ENCODE measurements around the gene ERCC6L2. TPM values are rescaled to one million over a fixed set of nuclear protein-coding genes. Genes with fewer than 3 reads are reported as not detected.
A peak's percentile ranks its signal among the peaks of the same experiment; 100 is the strongest.

Gene ERCC6L2
- total RNA-seq, 2 donors from 2014 or later = 38.6 to 43.4 TPM

DNA sequence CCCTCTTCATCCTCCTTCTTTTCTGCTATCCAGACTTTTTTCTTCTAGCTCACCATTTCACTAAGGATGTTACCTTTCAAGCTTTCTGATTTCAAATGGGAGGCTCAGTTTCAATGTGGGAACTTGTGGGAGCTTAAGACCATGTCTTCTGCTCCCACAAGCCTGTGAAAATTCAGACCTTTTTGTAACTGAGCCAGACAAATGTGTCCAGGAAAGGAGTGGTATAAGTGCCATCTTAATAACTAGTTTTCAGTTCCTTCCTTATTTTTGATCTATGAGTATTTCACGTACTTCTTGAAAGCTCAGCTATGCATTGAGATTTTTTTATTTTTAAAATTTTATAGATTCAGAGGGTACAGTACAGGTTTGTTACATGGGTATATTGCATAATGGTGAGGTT, 4.6 kb upstream of the ERCC6L2 start:
- TF ChIP-seq, protein P1, sequence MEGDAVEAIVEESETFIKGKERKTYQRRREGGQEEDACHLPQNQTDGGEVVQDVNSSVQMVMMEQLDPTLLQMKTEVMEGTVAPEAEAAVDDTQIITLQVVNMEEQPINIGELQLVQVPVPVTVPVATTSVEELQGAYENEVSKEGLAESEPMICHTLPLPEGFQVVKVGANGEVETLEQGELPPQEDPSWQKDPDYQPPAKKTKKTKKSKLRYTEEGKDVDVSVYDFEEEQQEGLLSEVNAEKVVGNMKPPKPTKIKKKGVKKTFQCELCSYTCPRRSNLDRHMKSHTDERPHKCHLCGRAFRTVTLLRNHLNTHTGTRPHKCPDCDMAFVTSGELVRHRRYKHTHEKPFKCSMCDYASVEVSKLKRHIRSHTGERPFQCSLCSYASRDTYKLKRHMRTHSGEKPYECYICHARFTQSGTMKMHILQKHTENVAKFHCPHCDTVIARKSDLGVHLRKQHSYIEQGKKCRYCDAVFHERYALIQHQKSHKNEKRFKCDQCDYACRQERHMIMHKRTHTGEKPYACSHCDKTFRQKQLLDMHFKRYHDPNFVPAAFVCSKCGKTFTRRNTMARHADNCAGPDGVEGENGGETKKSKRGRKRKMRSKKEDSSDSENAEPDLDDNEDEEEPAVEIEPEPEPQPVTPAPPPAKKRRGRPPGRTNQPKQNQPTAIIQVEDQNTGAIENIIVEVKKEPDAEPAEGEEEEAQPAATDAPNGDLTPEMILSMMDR (IDR thresholded peaks at IDR 0.05) = no peak
- no peak for DNase-seq (ENCODE audit: low spot score)

DNA sequence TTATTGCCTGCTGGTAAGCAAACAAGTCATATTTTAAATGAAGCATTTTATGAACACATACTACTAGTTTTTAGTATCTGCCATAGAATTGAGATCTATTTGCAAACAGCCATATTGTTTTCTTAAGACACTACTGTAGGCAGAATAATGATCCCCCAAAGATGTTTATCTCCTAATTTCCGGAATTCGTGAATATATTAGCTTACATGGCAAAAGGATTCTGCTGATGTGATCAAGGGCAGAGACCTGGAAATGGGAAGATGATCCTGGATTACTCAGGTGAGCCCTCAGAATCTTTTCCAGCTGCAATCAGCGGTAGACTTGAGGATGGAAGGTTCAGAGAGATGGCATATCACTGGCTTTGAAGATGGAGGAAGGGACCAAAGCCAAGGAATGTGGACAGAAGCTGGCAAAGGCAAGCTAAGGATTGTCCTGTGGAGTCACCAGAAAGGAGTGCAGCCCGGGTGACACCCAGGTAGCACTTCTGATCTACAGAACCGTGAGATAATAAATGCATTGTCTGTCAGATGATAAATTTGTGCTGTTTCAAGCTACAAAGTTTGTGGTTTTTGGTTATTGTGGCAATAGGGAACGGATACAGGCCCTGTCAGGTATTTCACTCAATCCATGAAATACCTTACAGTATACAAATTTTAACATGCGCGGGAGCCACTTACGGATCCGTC, 1.0 kb upstream of the ERCC6L2 start:
- TF ChIP-seq, protein P1 (IDR thresholded peaks at IDR 0.05) = no peak
- DNase-seq (ENCODE audit: low spot score) = no peak
- peaks cover 0 to 9% of the 10 kb centered on the region in 2 donors for H3K4me1 ChIP-seq
- H3K4me3 ChIP-seq = peak overlapping the region in 1 of 2 donors; percentile 88
- H3K27ac ChIP-seq = no peak overlapping the region
- no peaks in the 10 kb centered on the region for H3K36me3 ChIP-seq
- no peaks in the 10 kb centered on the region for H3K27me3 ChIP-seq
- no peaks in the 10 kb centered on the region for H3K9me3 ChIP-seq

More for the DNA sequence above, 4.6 kb upstream of the ERCC6L2 start:
- H3K4me1 ChIP-seq = peaks cover 0 to 9% of the 10 kb centered on the region in 2 donors
- no peaks in the 10 kb centered on the region for H3K36me3 ChIP-seq
- H3K9me3 ChIP-seq = no peaks in the 10 kb centered on the region
- H3K27me3 ChIP-seq = no peaks in the 10 kb centered on the region
- no peak overlapping the region for H3K4me3 ChIP-seq
- H3K27ac ChIP-seq = no peak overlapping the region

DNA sequence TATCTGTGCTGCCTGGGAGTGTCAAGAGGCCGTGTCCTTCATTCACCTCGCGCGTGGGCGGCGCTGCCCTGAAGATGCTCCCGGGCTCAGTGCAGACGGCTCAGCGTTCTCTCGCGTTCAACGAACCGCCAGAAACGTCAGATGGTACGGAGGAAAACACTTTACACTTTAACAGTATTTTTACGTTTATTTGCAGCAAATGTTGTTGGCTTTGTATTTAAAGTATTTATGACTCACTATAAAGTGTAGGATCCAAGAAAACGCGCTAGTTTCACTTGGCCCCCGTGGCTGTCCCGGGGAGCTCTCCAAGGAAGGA, 544 bp upstream of the ERCC6L2 start:
- H3K4me3 ChIP-seq = peak overlapping the region in 1 of 2 donors; percentile 88
- TF ChIP-seq, protein P1 (IDR thresholded peaks at IDR 0.05) = no peak
- H3K27ac ChIP-seq = no peak overlapping the region

DNA sequence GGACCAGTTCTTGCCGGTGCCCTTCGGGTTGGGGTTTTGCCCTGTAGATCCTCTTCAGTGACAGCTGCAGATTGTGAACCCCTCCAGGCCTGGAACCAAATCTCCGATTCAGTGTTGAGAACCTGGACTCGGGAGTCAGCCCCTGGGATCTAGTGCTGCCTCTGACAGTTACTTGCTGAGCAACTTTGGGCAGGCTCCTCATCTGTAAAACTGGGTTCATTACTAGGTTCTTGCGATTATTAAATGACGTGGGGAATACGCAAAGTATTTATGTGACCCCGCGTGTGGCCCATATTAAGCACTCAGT, 600 bp downstream of the ERCC6L2 start:
- H3K4me1 ChIP-seq = peaks cover 0 to 16% of the 10 kb centered on the region in 2 donors
- TF ChIP-seq, protein P1 (IDR thresholded peaks at IDR 0.05) = peak in 1 of 2 donors; percentile 0
- no peak for DNase-seq (ENCODE audit: low spot score)
- H3K27me3 ChIP-seq = no peaks in the 10 kb centered on the region
- no peaks in the 10 kb centered on the region for H3K36me3 ChIP-seq
- H3K4me3 ChIP-seq = peak overlapping the region in 1 of 2 donors; percentile 88
- no peak overlapping the region for H3K27ac ChIP-seq
- no peaks in the 10 kb centered on the region for H3K9me3 ChIP-seq

More for the DNA sequence above, 544 bp upstream of the ERCC6L2 start:
- Histone ChIP-seq H3K27me3 (no peaks in the 10 kb centered on the region), H3K9me3 (no peaks in the 10 kb centered on the region), H3K36me3 (no peaks in the 10 kb centered on the region), H3K4me1 (peaks cover 0 to 12% of the 10 kb centered on the region in 2 donors)
- DNase-seq (ENCODE audit: low spot score) = no peak

DNA sequence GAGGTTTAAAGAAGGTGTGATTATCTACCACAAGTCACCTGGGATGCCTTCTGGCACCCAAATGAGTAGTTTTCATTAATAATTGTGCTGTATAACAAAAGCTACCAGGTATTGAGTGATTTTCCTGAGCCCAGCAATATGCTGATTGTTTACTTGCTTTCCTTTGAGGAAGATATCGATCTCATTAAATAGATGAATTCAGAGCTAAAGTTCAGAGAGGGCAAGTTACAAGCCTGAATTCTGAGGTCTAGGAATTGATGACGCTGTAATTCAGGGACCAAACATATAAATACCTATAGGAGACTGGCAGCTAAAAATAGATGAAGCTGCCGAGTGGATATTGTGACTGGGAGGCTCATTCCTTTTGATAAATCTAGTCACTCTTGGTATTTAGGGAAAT, 1.1 kb downstream of the ERCC6L2 start:
- Histone ChIP-seq H3K36me3 (no peaks in the 10 kb centered on the region), H3K27me3 (no peaks in the 10 kb centered on the region), H3K4me1 (peaks cover 0 to 16% of the 10 kb centered on the region in 2 donors), H3K27ac (no peak overlapping the region), H3K4me3 (peak overlapping the region in 1 of 2 donors; percentile 88), H3K9me3 (no peaks in the 10 kb centered on the region)
- TF ChIP-seq, protein P1 (IDR thresholded peaks at IDR 0.05) = no peak
- DNase-seq (ENCODE audit: low spot score) = no peak

DNA sequence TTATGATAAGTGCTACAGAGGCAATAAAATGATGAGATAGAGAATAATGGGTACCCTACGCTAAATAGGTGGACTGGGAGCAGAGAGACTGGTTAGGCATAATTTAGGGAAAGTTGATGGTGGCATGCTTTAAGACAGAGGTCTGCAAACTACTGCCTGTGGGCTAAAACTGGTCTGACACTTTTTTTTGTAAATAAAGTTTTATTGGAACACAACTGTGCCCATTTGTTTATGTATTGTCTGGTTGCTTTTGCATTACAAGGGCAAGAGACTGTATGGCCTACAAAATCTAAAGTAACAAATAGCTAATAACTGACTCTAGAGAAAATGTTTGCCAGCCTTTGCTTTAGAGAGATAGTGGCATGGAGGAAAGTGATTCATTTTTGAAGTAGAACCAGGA, 2.5 kb downstream of the ERCC6L2 start:
- Histone ChIP-seq H3K9me3 (no peaks in the 10 kb centered on the region), H3K4me1 (peaks cover 0 to 16% of the 10 kb centered on the region in 2 donors), H3K27me3 (no peaks in the 10 kb centered on the region), H3K4me3 (no peak overlapping the region), H3K27ac (no peak overlapping the region), H3K36me3 (no peaks in the 10 kb centered on the region)
- no peak for DNase-seq (ENCODE audit: low spot score)
- TF ChIP-seq, protein P1 (IDR thresholded peaks at IDR 0.05) = no peak

All from right atrium auricular region (tissue), 2 donors.